Cardiac muscle cell (in vitro differentiated cells and primary cell): ENCODE results near the gene AGAP1. TPM values are rescaled to one million over a fixed set of nuclear protein-coding genes. Genes with fewer than 3 reads are reported as not detected.

ENCODE experiments used
- DNase-seq, 2 donors: peaks; one replicate each; pipeline versions ENCODE4 v3.0.0 to v3.0.0-alpha.2; 2010 to 2017; ENCODE audit warnings: low read depth in 1 of 2, low spot score in 1 of 2
- H3K27ac ChIP-seq: fragments of 200-600 bp; sonication (generic); 2 replicates; pipeline ENCODE4 v1.5.1; 2016
- H3K27me3 ChIP-seq: fragments of 200-600 bp; sonication (generic); 2 replicates; pipeline ENCODE4 v1.6.0; 2016; ENCODE audit warnings: control low read depth
- H3K36me3 ChIP-seq: fragments of 200-600 bp; sonication (generic); 2 replicates; pipeline ENCODE4 v1.5.1; 2016; ENCODE audit warnings: control low read depth
- H3K4me1 ChIP-seq: fragments of 200-600 bp; sonication (generic); 2 replicates; pipeline ENCODE4 v1.8.1; 2017; ENCODE audit warnings: low read depth, mild to moderate bottlenecking, mixed run types
- H3K4me3 ChIP-seq: fragments of 200-600 bp; sonication (generic); 2 replicates; pipeline ENCODE4 v1.5.1; 2016; ENCODE audit warnings: mild to moderate bottlenecking
- H3K9me3 ChIP-seq: fragments of 200-600 bp; sonication (generic); 2 replicates; pipeline ENCODE4 v1.5.1; 2017; ENCODE audit warnings: low read depth, mild to moderate bottlenecking, control low read depth
- polyA plus RNA-seq: library from polyadenylated mRNA; unstranded; fragments of >200 nt; fragmentation: Nextera tagmentation; extraction: Ambion mirVana; gene quantifications from 2 replicates; pipeline ENCODE4 v1.2.1, GENCODE V29; 2016
- total RNA-seq: library from RNA; depleted of rRNA; stranded (reverse); fragments of >200 nt; gene quantifications from 2 replicates; pipeline ENCODE4 v1.2.3, GENCODE V29; 2016
- TF ChIP-seq, protein P1 (sequence below): IDR thresholded peaks from 2 replicates; pipeline ENCODE4 v1.5.1; 2012; ENCODE audit warnings: low read depth, mild to moderate bottlenecking, low read length

The AGAP1 gene
- total and polyA plus RNA-seq, 2 experiments from 2014 or later, result 8.6 to 38.2 TPM

DNA sequence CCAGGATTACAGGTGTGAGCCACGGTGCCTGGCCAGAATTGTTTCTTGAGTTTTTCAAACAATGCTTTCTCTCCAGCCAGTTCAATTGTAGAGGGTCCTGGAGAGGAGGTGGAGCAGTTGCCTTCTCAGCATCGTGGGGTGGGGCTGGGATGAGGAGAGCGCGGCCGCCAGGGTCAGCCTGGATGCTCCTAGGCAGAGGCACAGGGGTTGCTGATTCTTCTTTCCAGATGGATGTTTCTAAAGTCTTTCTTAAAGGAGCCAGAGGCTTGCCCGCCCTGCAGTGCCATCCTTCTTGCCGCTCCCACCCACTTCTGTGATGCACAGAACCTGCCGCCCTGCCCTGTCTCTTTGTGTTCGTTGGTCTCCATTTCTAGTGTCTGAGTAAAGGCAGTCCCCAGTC lies 61.1 kb downstream of the AGAP1 start:
- H3K4me3 ChIP-seq, result no peak overlapping the region
- H3K9me3 ChIP-seq, result no peaks in the 10 kb centered on the region
- H3K36me3 ChIP-seq, result no peaks in the 10 kb centered on the region
- TF ChIP-seq, protein P1, sequence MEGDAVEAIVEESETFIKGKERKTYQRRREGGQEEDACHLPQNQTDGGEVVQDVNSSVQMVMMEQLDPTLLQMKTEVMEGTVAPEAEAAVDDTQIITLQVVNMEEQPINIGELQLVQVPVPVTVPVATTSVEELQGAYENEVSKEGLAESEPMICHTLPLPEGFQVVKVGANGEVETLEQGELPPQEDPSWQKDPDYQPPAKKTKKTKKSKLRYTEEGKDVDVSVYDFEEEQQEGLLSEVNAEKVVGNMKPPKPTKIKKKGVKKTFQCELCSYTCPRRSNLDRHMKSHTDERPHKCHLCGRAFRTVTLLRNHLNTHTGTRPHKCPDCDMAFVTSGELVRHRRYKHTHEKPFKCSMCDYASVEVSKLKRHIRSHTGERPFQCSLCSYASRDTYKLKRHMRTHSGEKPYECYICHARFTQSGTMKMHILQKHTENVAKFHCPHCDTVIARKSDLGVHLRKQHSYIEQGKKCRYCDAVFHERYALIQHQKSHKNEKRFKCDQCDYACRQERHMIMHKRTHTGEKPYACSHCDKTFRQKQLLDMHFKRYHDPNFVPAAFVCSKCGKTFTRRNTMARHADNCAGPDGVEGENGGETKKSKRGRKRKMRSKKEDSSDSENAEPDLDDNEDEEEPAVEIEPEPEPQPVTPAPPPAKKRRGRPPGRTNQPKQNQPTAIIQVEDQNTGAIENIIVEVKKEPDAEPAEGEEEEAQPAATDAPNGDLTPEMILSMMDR, result no peak
- DNase-seq, result no peak
- peaks cover 4% of the 10 kb centered on the region for H3K4me1 ChIP-seq
- H3K27me3 ChIP-seq, result no peaks in the 10 kb centered on the region
- no peak overlapping the region for H3K27ac ChIP-seq

GRCh38 chr2:235555371-235555770 lies 61.5 kb downstream of the AGAP1 start:
- TF ChIP-seq, protein P1, result no peak
- H3K27ac ChIP-seq, result no peak overlapping the region
- no peak for DNase-seq

GRCh38 chr2:235556086-235556485 lies 62.2 kb downstream of the AGAP1 start:
- H3K4me3 ChIP-seq, result no peak overlapping the region
- DNase-seq, result no peak
- H3K27me3 ChIP-seq, result no peaks in the 10 kb centered on the region
- no peaks in the 10 kb centered on the region for H3K9me3 ChIP-seq
- no peaks in the 10 kb centered on the region for H3K36me3 ChIP-seq
- no peak overlapping the region for H3K27ac ChIP-seq
- TF ChIP-seq, protein P1, result no peak
- H3K4me1 ChIP-seq, result peaks cover 4% of the 10 kb centered on the region

More at GRCh38 chr2:235555371-235555770, 61.5 kb downstream of the AGAP1 start:
- peaks cover 4% of the 10 kb centered on the region for H3K4me1 ChIP-seq
- no peaks in the 10 kb centered on the region for H3K27me3 ChIP-seq
- no peaks in the 10 kb centered on the region for H3K9me3 ChIP-seq
- H3K4me3 ChIP-seq, result no peak overlapping the region
- H3K36me3 ChIP-seq, result no peaks in the 10 kb centered on the region

DNA sequence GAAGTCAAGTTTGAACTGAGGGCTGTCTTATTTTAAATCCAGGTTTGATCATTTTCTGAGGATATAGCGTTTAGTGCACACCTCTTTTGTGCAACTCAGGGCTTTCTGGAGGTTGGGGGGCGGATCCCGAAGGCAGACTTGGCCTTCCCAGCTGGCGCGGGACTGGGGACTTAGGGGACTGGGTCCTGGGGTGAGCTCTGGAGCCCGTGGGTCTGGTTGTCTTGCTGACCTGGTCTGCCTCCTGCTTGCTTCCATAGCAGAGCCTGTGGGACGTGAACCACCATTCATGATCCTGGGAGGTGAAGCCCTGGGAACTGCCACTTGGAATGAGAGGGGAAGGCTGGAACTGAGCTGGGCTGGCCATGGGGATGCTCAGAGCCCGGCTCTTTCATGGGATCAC lies 63.1 kb downstream of the AGAP1 start:
- peaks cover 12% of the 10 kb centered on the region for H3K4me1 ChIP-seq
- no peak overlapping the region for H3K27ac ChIP-seq

GRCh38 chr2:235557903-235558302 lies 64.1 kb downstream of the AGAP1 start:
- DNase-seq, result no peak
- no peaks in the 10 kb centered on the region for H3K27me3 ChIP-seq
- no peak overlapping the region for H3K27ac ChIP-seq
- no peaks in the 10 kb centered on the region for H3K36me3 ChIP-seq
- H3K9me3 ChIP-seq, result no peaks in the 10 kb centered on the region
- peaks cover 14% of the 10 kb centered on the region for H3K4me1 ChIP-seq
- TF ChIP-seq, protein P1, result no peak
- no peak overlapping the region for H3K4me3 ChIP-seq

More for the DNA sequence above, 63.1 kb downstream of the AGAP1 start:
- no peak for DNase-seq
- H3K36me3 ChIP-seq, result no peaks in the 10 kb centered on the region
- H3K27me3 ChIP-seq, result no peaks in the 10 kb centered on the region
- no peak overlapping the region for H3K4me3 ChIP-seq
- H3K9me3 ChIP-seq, result no peaks in the 10 kb centered on the region
- TF ChIP-seq, protein P1, result no peak

DNA sequence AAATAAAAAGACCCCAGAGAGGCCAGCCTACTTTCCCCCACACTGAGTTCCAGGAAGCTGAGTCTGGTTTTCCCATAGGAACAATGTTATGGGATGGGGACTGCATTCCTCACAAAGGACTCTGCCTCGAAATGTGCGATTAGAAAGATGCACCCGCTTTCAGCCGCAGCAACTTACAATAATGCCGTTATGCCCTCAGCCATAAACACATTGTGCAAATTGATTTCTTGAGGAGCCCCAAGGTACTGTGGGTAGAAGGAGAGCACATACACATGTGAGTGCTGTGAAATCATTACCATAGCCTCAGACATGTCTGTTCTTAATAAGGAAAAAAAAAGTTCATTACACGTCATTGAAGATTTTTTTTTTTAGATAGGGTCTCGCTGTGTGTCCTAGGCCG lies 64.7 kb downstream of the AGAP1 start:
- TF ChIP-seq, protein P1, result no peak
- Histone ChIP-seq H3K27me3 (no peaks in the 10 kb centered on the region), H3K4me1 (peaks cover 21% of the 10 kb centered on the region), H3K27ac (no peak overlapping the region), H3K36me3 (no peaks in the 10 kb centered on the region), H3K9me3 (no peaks in the 10 kb centered on the region), H3K4me3 (no peak overlapping the region)
- DNase-seq, result no peak
